ENCODE results near the gene PICK1.

Gene PICK1

GRCh38 chr22:38038890-38039812 is 18.1 kb upstream of the PICK1 start:
- Histone ChIP-seq H3K9me3 (ENCODE audit: severe bottlenecking) (no peaks in the 10 kb centered on the region), H3K27me3 (ENCODE audit: insufficient read depth, low read depth, severe bottlenecking) (no peaks in the 10 kb centered on the region), H3K36me3 (no peaks in the 10 kb centered on the region), H3K27ac (no peak overlapping the region), H3K4me3 (ENCODE audit: low read depth, low read length) (no peak overlapping the region)
- TF ChIP-seq CTCF (IDR thresholded peaks at IDR 0.05; ENCODE audit: low read depth, low read length), result no peak
- no peak for DNase-seq

DNA sequence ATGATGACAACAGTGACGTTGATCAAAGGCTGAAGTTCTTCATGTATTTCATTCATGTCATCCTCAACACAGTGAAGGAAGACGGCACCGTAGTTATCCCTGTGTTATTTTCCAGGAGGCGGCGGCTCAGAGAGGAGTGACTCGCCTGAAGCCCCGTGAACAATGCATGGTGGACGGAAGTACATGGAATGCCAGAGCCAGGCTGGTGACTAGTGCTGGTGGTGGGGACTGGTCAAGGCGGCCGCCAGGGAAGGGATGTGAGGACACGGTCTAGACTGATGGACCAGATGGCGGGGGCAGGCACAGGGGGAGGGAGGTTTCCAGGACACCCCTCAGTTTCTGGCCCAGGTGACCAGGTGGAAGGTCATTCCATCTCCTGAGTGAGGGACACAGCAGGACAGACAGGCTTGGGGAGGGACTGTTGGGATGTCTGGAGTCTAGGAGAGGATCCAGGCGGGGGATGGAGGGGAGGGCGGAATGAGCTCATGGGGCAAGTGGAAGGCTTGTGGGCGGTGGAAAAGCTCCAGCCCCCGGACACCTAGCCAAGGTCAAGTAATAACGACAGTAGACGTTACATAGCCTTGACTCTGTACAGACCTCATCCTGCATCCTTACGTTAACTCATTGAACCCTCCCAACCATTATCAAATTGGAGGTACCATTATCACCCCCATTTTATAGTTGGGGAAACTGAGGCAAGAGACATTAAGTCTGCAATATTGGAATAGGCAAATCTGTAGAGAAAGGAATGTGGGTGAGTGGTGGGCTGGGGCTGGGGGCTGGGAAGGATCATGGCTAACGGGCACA is 16.0 kb upstream of the PICK1 start:
- no peak for DNase-seq
- TF ChIP-seq CTCF (IDR thresholded peaks at IDR 0.05; ENCODE audit: low read depth, low read length), result no peak
- Histone ChIP-seq H3K4me3 (ENCODE audit: low read depth, low read length) (no peak overlapping the region), H3K27ac (no peak overlapping the region), H3K36me3 (no peaks in the 10 kb centered on the region), H3K27me3 (ENCODE audit: insufficient read depth, low read depth, severe bottlenecking) (no peaks in the 10 kb centered on the region), H3K9me3 (ENCODE audit: severe bottlenecking) (no peaks in the 10 kb centered on the region)

- H3K27ac ChIP-seq, result no peak overlapping the region
- H3K27me3 ChIP-seq (ENCODE audit: insufficient read depth, low read depth, severe bottlenecking), result no peaks in the 10 kb centered on the region
- no peak for DNase-seq
- no peak overlapping the region for H3K4me3 ChIP-seq (ENCODE audit: low read depth, low read length)
- H3K36me3 ChIP-seq, result no peaks in the 10 kb centered on the region
- H3K9me3 ChIP-seq (ENCODE audit: severe bottlenecking), result no peaks in the 10 kb centered on the region
- no peak for TF ChIP-seq CTCF (IDR thresholded peaks at IDR 0.05; ENCODE audit: low read depth, low read length)
Observed at GRCh38 chr22:38041760-38042487, 15.3 kb upstream of the PICK1 start.

GRCh38 chr22:38042488-38042790 is 14.8 kb upstream of the PICK1 start:
- no peaks in the 10 kb centered on the region for H3K9me3 ChIP-seq (ENCODE audit: severe bottlenecking)
- no peak overlapping the region for H3K27ac ChIP-seq
- no peak for DNase-seq
- H3K27me3 ChIP-seq (ENCODE audit: insufficient read depth, low read depth, severe bottlenecking), result no peaks in the 10 kb centered on the region
- no peak overlapping the region for H3K4me3 ChIP-seq (ENCODE audit: low read depth, low read length)
- no peak for TF ChIP-seq CTCF (IDR thresholded peaks at IDR 0.05; ENCODE audit: low read depth, low read length)
- no peaks in the 10 kb centered on the region for H3K36me3 ChIP-seq

DNA sequence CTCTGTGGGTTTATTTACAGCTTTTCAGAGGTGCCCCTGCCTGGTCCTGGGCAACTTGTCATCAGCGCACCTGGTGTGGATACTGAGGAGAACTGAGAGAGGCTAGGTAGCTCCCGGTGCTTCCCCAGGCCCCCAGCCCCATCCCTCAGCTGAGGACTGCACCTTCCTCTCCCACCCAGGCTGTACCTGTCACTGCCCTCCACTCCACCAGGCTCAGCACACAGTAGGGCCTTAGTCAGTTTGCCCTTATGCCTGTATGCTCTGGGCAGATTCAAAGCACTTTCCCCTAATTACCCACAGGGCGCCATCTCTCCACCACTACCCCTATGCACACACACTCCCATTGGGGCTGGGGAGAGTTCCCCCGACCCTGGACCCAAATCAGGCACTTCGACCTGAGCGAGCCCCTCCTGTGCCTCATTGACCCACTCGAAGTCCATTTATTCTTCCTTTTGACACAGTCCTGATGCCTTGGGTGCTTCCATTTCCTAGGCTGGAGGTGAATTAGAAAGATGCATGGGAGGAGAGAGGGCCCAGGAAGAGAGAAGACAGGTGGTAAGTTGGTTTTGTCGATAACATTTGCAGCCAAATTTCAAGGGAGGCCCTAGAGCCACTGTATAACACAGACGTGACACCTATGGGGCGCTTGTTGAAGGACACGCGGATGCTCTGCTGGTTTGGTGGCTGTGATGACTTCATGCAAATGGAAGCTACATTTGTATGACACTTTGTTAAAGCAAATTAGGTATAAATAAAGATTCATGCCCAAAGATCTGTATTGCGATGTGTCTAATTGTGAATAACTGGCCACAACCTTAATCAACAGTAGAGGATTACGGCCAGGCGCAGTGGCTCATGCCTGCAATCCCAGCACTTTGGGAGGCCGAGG is 13.8 kb upstream of the PICK1 start:
- Histone ChIP-seq H3K4me3 (ENCODE audit: low read depth, low read length) (no peak overlapping the region), H3K36me3 (no peaks in the 10 kb centered on the region), H3K27ac (no peak overlapping the region), H3K9me3 (ENCODE audit: severe bottlenecking) (no peaks in the 10 kb centered on the region), H3K27me3 (ENCODE audit: insufficient read depth, low read depth, severe bottlenecking) (no peaks in the 10 kb centered on the region)
- TF ChIP-seq CTCF (IDR thresholded peaks at IDR 0.05; ENCODE audit: low read depth, low read length), result no peak
- DNase-seq, result no peak

Data from WERI-Rb-1 (cell line).